ENCODE measurements around the gene ERV3-1.
A peak's percentile ranks its signal among the peaks of the same experiment; 100 is the strongest.
"Not testable (repeated sequence)": the region's sequence is repeated elsewhere in the genome, so short reads cannot be mapped to it uniquely, and the experiment has no call there.

The ERV3-1 gene

GRCh38 chr7:65006094-65006992 is at the start of gene ERV3-1:
TSS of gene ERV3-1 (minus strand) at chr7:65006687. CDS start at chr7:64993026, 13,661 bp downstream.
- peaks cover 23% of the 10 kb centered on the region for H3K4me1 Mint-ChIP-seq
- no peaks in the 10 kb centered on the region for H3K27me3 Mint-ChIP-seq (ENCODE audit: low read depth)
- TF ChIP-seq CTCF (IDR thresholded peaks at IDR 0.05; ENCODE audit: unreplicated experiment in 3 of 3) = no peak
- H3K4me3 Mint-ChIP-seq = peak within 1 kb of the TSS; percentile 98 to 99 (median 99)
- peaks cover 33% of the 10 kb centered on the region for H3K9me3 Mint-ChIP-seq
- H3K27ac Mint-ChIP-seq = peak within 1 kb of the TSS; percentile 98 to 99 (median 99)
- peaks cover 53% of the 10 kb centered on the region for H3K36me3 Mint-ChIP-seq (ENCODE audit: low read depth)

GRCh38 chr7:65055786-65056185 is 49.3 kb upstream of the ERV3-1 start:
- peaks cover 59% of the 10 kb centered on the region for H3K36me3 Mint-ChIP-seq (ENCODE audit: low read depth)
- not testable (repeated sequence) for H3K4me3 Mint-ChIP-seq; H3K27me3 Mint-ChIP-seq (ENCODE audit: low read depth); H3K9me3 Mint-ChIP-seq; H3K27ac Mint-ChIP-seq; H3K4me1 Mint-ChIP-seq

- H3K27me3 Mint-ChIP-seq (ENCODE audit: low read depth); H3K4me3 Mint-ChIP-seq; H3K27ac Mint-ChIP-seq; H3K4me1 Mint-ChIP-seq; H3K9me3 Mint-ChIP-seq: not testable (repeated sequence)
- H3K36me3 Mint-ChIP-seq (ENCODE audit: low read depth) = peaks cover 67% of the 10 kb centered on the region
Observed at GRCh38 chr7:65054466-65054994, 48.0 kb upstream of the ERV3-1 start.

GRCh38 chr7:65051654-65052053 is 45.2 kb upstream of the ERV3-1 start:
- not testable (repeated sequence) for H3K4me1 Mint-ChIP-seq

GRCh38 chr7:65051139-65051538 is 44.7 kb upstream of the ERV3-1 start:
- H3K4me3 Mint-ChIP-seq; H3K27me3 Mint-ChIP-seq (ENCODE audit: low read depth); H3K4me1 Mint-ChIP-seq; H3K27ac Mint-ChIP-seq; H3K9me3 Mint-ChIP-seq: not testable (repeated sequence)
- peaks cover 51% of the 10 kb centered on the region for H3K36me3 Mint-ChIP-seq (ENCODE audit: low read depth)

More at GRCh38 chr7:65051654-65052053, 45.2 kb upstream of the ERV3-1 start:
- H3K9me3 Mint-ChIP-seq; H3K27ac Mint-ChIP-seq; H3K4me3 Mint-ChIP-seq; H3K27me3 Mint-ChIP-seq (ENCODE audit: low read depth): not testable (repeated sequence)
- peaks cover 51% of the 10 kb centered on the region for H3K36me3 Mint-ChIP-seq (ENCODE audit: low read depth)

- not testable (repeated sequence) for H3K4me1 Mint-ChIP-seq; H3K27me3 Mint-ChIP-seq (ENCODE audit: low read depth); H3K27ac Mint-ChIP-seq; H3K9me3 Mint-ChIP-seq; H3K4me3 Mint-ChIP-seq
- H3K36me3 Mint-ChIP-seq (ENCODE audit: low read depth) = peaks cover 34% of the 10 kb centered on the region
Observed at GRCh38 chr7:65046329-65046728, 39.8 kb upstream of the ERV3-1 start.

- H3K36me3 Mint-ChIP-seq (ENCODE audit: low read depth) = peaks cover 27% of the 10 kb centered on the region
- not testable (repeated sequence) for H3K27ac Mint-ChIP-seq; H3K27me3 Mint-ChIP-seq (ENCODE audit: low read depth); H3K4me1 Mint-ChIP-seq; H3K4me3 Mint-ChIP-seq; H3K9me3 Mint-ChIP-seq
Observed at GRCh38 chr7:65045589-65045988, 39.1 kb upstream of the ERV3-1 start.

GRCh38 chr7:65038767-65039166 is 32.3 kb upstream of the ERV3-1 start:
- peak overlapping the region; percentile 89 to 98 (median 95) for H3K27ac Mint-ChIP-seq
- peak overlapping the region; percentile 95 to 98 (median 96) for H3K4me3 Mint-ChIP-seq
- not testable (repeated sequence) for H3K27me3 Mint-ChIP-seq (ENCODE audit: low read depth); H3K36me3 Mint-ChIP-seq (ENCODE audit: low read depth); H3K9me3 Mint-ChIP-seq
- peaks cover 14% of the 10 kb centered on the region for H3K4me1 Mint-ChIP-seq

GRCh38 chr7:65037740-65038688 is 31.5 kb upstream of the ERV3-1 start:
- peak overlapping the region in 2 of 3 experiments; percentile 55 to 82 for H3K27ac Mint-ChIP-seq
- no peak for TF ChIP-seq CTCF (IDR thresholded peaks at IDR 0.05; ENCODE audit: unreplicated experiment in 3 of 3)
- no peaks in the 10 kb centered on the region for H3K9me3 Mint-ChIP-seq
- H3K27me3 Mint-ChIP-seq (ENCODE audit: low read depth) = no peaks in the 10 kb centered on the region
- no peaks in the 10 kb centered on the region for H3K36me3 Mint-ChIP-seq (ENCODE audit: low read depth)
- peaks cover 14% of the 10 kb centered on the region for H3K4me1 Mint-ChIP-seq
- H3K4me3 Mint-ChIP-seq = peak overlapping the region; percentile 80 to 86 (median 84)

- not testable (repeated sequence) for H3K36me3 Mint-ChIP-seq (ENCODE audit: low read depth); H3K4me3 Mint-ChIP-seq; H3K27me3 Mint-ChIP-seq (ENCODE audit: low read depth); H3K27ac Mint-ChIP-seq; H3K9me3 Mint-ChIP-seq
- peaks cover 14% of the 10 kb centered on the region for H3K4me1 Mint-ChIP-seq
Observed at GRCh38 chr7:65036526-65036925, 30.0 kb upstream of the ERV3-1 start.

- H3K36me3 Mint-ChIP-seq (ENCODE audit: low read depth); H3K27ac Mint-ChIP-seq; H3K27me3 Mint-ChIP-seq (ENCODE audit: low read depth); H3K9me3 Mint-ChIP-seq: not testable (repeated sequence)
- Mint-ChIP-seq H3K4me1 (peaks cover 14% of the 10 kb centered on the region), H3K4me3 (peak overlapping the region; percentile 26 to 65 (median 44))
Observed at GRCh38 chr7:65035469-65035868, 29.0 kb upstream of the ERV3-1 start.

GRCh38 chr7:65034120-65034782 is 27.8 kb upstream of the ERV3-1 start:
- not testable (repeated sequence) for H3K27me3 Mint-ChIP-seq (ENCODE audit: low read depth); H3K4me3 Mint-ChIP-seq; H3K4me1 Mint-ChIP-seq; H3K27ac Mint-ChIP-seq; H3K36me3 Mint-ChIP-seq (ENCODE audit: low read depth); H3K9me3 Mint-ChIP-seq
